NOMO-1 (cell line): ENCODE results near the gene POU6F1.
A peak's percentile ranks its signal among the peaks of the same experiment; 100 is the strongest.
"Not testable (repeated sequence)": the region's sequence is repeated elsewhere in the genome, so short reads cannot be mapped to it uniquely, and the experiment has no call there.

Source experiments
- DNase-seq, 2 experiments: peaks; one replicate each; lab custom pipeline; 2025; ENCODE audit not compliant: unreplicated experiment in 2 of 2; lab: John Stamatoyannopoulos, UW

Gene POU6F1, protein sequence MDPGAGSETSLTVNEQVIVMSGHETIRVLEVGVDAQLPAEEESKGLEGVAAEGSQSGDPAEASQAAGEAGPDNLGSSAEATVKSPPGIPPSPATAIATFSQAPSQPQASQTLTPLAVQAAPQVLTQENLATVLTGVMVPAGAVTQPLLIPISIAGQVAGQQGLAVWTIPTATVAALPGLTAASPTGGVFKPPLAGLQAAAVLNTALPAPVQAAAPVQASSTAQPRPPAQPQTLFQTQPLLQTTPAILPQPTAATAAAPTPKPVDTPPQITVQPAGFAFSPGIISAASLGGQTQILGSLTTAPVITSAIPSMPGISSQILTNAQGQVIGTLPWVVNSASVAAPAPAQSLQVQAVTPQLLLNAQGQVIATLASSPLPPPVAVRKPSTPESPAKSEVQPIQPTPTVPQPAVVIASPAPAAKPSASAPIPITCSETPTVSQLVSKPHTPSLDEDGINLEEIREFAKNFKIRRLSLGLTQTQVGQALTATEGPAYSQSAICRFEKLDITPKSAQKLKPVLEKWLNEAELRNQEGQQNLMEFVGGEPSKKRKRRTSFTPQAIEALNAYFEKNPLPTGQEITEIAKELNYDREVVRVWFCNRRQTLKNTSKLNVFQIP

DNA sequence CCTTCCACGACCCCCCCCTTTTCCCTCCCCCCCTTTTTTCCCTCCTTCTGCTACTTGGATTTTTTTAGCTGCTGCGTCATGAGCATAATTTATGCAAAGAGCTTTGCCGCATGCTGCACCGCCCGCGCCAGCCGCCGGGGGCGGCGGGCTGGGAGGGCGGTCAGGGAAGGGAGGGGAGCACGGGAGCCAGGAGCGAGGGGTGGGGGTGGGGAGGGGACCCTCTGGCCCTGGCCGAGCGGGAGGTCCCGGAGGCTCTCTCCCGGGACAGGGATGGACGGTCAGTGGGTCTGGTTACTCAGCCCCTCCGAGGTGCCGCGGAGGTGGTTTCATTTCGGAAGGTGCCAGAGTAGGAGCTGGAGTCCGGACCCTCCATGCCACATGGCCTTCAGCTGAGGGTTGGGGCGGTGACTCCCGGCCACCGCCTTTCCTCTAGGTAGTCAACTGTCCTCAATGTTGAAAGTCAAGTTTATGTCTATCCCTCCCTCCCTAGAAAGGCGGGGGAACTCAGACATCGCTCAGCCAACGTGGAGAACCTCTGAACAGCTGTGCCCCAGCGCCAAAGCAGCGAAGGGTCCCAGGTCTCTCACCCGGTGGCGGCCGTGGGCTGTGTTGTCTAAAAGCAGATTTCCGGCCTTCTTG lies at the start of gene POU6F1:
Gene POU6F1, minus strand, starts transcription at position 95 of the 639 bp plus-strand sequence. CDS start 11,226 bp downstream, outside the sequence.
- peak; percentile 63 to 83 for DNase-seq

DNA sequence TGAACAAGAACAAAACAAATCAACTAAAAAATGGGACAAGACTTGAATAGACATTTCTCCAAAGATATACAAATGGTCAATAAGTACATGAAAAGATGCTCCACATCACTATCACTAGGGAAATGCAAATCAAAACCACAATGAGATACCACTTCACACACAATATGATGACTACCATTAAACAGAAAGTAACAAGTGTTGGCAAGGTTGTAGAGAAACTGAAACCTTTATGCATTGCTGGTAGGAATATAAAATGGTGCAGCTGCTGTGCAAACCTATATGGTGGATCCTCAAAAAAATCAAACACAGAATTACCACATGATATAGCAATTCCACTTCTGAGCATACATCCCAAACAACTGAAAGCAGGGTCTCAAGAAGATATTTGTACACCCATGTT lies 47.2 kb upstream of the POU6F1 start:
- no peak for DNase-seq

DNA sequence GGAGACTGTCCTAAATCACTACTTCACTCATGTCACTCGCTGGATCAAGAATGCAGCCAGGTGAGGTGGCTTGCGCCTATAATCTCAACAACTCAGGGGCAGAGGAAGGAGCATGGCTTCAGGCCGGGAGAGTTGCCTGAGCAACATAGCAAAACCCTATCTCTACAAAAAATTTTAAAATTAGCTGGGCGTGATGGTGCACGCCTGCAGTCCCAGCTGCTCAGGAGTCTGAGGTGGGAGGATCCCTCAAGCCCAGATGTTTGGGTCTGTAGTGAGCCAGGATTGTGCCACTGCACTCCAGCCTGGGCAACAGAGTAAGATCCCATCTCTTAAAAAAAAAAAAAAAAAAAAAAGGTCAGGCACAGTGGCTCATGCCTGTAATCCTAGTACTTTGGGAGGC lies 46.4 kb upstream of the POU6F1 start:
- DNase-seq = no peak

DNA sequence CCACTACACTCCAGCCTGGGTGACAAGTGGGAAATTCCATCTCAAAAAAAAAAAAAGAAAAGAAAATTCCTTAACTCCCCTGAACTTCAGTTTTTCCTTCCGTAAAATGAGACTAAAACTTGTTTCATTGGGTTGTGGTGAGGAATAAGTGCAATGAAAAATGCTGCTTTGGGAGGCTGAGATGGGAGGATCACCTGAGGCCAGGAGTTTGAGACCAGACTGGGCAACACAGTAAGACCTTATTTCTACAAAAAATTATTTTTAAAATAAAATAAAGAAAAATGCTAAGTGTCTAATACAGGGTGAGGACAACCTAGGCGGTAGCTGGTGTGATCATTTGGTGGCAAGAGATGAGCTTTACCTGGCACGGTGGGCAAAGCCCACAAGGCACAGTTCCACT lies 45.5 kb upstream of the POU6F1 start:
- no peak for DNase-seq

DNA sequence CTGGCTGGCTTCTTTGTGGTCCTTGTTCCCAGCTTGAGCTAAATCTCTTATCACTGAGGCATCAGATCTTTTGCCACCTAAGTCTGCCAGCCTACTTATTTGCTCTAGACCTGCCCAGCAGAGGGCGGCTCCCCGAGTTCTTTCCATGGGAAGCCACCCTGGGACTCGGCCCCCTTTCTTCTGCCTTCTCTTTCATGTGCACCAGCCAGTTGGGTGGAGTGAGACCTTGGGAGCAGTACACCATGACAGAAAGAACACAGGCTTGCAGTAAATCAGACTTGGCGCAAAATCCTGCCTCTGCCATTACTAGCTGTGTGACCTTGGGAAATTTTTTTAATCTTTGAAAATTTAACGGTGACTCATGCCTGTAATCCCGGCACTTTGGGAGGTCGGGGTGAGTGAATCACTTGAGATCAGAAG lies 44.9 kb upstream of the POU6F1 start:
- DNase-seq = peak in 1 of 2 experiments; percentile 44

DNA sequence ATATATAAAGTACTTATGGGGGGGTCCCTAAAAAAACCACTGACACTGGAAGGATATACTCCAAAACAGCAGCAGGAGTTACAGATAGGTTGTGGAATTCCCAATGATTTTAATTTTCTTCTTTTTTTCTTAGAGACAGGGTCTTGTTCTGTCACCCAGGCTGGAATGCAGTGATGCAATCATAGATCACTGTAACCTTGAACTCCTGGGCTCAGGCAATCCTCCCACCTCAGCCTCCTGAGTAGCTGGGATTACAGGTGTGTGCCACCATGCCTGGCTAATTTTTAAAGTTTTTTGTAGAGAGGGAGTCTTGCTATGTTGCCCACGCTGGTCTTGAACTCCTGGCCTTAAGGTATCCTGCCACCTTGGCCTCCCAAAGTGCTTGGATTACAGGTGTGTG lies 41.7 kb upstream of the POU6F1 start:
- DNase-seq = not testable (repeated sequence)

DNA sequence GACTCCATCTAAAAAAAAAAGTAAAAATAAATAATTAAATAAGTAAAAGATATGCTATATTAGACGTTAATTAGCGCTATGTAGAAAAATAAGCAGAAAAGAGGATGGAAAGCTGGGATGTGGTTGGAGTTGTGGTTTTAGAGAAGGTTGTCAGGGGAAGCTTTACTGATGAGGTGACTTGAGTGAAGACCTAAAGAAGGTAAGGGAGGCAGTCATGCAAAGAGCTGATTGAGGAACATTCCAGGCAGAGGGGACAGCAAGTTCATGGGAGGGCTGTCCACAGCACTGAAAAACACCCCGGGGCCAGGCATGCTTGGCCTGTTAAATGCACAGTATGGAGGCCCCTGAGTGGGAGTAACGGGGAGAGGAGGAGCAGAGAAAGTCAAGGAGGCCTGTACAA lies 36.7 kb upstream of the POU6F1 start:
- DNase-seq = no peak

DNA sequence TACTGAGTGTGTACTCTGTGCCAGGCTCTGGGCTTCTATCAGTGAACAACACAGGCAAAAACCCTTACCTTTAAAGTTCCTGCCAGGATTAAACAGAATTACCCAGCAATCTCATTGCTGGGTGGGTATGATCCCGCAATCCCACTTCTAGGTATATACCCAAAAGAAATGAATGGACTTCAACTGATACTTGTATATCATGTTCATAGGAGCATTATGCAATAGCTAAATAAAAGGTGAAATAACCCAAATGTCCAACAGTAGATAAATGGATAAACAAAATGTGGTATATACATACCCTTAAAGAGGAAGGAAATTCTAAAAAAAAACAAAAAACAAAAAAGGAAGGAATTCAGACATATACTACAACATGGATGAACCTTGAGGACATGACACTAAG lies 35.4 kb upstream of the POU6F1 start:
- no peak for DNase-seq

DNA sequence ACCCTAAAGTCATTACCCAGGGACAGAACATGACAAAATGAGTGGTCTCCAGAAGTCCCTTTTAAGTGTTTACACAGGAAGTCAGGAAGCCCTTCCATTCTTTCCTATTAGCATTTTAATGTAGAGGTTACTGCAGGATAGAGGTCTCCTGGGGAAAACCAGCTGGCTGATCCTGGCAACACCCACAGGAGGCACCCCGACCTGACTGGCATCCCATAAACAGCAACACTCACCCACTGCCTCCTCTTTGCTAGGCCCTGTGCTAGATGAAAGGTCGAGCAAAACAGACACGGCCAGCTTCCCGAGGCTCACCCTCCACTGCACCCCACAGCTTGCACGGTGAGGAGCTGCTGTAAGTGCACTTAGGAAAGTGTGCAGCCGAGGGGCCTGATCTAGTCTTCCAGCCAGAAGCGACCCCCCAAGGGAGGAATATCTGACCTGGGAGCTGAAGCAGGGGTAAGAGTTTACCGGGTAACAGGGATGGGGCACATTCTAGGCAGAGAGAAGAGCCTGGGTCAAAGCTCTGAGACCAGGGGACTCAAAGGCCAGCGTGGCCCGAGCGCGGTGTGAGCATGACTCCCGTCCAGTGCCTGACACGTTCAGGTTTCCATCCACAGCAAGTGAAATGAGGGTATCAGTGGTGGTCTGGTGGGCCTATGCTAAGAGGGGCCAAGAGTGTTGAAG lies 29.8 kb upstream of the POU6F1 start:
- DNase-seq = no peak

DNA sequence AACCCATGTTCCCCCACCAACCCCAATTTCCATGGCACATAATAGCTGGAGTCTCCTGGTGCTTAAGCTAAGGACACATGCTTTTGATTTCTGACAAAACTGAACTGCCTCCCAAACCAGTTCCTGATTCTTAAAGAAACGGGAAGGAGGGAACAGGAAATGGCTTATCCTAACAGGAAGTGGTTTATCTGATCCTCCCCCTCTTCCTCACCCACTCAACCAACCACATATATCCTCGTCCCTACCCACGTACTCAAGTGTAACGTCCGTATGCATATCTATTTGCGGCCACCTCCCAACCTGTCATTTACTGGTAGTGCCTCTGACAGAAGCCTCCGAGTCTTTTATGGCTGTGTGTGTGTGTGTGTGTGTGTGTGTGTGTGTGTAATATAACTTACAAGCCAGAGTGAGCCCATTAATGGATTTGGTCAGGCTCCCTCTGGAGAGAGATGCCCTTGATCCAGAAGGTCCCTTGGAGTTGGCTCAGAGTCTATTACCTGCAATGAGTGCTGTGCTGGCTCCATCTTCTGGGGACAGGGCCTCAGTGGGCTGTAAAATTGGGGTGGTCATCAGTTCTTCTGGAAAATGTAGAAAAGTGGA lies 28.5 kb upstream of the POU6F1 start:
- DNase-seq = peak; percentile 86 to 92

DNA sequence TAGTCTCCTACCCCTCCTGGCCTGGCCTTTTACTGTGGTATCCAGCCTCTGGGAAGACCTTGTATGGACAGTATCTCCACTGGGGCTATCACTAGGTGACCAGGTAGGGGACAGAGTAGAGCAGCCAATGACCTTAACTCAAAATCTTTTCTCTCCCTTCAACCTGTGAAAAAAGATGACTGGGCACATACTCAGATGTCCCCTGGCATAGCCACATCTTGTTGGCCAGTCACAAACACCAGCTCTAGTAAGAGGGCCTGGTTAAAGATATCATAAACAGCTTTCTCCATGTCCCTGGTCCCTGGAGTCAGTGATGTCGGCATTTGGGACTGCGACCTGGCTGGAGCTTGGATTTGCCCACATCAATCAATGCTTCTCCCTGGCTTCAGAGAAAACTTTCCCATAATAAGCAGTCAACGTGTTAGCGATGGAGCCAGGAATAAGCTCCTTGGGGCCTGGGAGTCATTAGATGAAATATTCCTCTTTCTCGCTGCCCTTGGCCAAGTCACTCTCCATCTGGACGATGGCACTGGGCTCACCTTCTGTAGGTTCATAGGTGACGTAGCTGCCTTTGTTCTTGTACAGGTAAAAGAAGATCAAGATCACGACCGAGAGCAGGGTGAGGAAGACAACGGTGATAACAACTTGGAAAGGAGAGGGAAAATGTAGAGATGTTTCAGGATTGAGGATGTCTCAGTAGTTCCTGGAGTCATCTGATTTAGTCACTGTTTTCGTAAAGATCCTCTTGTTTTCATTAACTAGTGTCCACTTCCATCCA lies 27.8 kb upstream of the POU6F1 start:
- DNase-seq = no peak

DNA sequence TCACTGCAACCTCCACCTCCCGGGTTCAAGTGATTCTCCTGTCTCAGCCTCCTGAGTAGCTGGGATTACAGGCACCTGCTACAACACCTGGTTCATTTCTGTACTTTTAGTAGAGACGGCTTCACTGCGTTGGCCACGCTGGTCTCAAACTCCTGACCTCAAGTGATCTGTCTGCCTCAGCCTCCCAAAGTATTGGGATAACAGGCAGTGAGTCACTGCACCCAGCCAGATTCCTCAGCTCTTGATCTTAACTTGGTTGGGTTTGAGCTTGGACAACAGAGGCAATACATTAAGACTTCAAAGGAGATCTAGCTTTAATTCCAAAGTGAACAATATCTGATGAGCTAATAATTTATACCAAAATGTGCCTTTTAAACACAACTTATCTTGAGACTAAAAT lies 26.4 kb upstream of the POU6F1 start:
- DNase-seq = no peak

DNA sequence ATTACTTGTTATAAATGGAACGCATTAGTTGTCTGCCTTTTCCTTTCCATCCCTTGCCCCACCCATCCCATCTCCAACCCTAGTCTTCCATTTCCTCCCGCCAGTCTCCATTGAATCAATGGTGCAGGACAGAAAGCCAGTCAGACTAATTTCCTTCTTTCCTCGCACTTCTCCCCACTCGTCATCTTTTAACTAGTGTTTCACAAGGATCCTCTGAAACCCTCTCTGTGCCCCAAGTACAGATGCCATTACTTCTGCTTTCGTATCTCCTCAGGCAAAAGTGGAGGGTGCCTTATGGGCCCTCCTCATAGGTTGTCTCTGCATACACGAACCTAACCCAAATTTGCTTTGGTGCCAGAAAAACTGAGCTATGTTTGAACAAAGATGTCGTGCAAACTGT lies 25.0 kb upstream of the POU6F1 start:
- DNase-seq = peak; percentile 87 to 95

DNA sequence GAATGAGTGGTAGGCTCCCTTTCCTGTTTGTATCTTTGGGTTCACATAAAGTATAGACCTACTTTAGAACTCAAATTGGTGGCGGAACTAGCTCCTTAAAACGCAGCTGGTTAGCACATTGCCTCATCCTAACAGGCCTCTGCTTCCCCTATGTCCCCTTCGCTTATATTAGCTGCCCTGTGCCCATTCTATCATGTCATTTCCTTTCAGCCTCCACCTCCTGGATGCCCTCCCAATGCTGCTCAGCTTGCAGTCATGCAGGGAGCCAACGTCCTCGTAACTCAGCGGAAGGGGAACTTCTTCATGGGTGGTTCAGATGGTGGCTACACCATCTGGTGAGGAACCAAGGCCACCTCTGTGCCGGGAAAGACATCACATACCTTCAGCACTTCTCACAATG lies 24.3 kb upstream of the POU6F1 start:
- peak; percentile 89 to 94 for DNase-seq

DNA sequence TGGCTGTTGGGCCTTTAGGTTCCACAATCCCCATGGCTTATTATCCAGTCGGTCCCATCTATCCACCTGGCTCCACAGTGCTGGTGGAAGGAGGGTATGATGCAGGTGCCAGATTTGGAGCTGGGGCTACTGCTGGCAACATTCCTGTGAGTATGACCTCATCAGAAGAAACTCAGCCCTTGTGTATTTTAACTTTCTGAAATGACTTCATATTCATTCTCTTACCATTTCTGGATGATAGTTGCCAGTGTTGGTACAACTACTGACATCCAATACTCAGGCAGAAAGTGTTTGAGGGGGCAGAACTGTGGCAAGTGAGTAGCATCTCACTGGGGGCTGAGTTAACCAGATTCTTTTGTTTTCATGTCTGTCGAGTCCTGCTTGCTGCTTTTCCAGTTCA lies 23.1 kb upstream of the POU6F1 start:
- DNase-seq = no peak

DNA sequence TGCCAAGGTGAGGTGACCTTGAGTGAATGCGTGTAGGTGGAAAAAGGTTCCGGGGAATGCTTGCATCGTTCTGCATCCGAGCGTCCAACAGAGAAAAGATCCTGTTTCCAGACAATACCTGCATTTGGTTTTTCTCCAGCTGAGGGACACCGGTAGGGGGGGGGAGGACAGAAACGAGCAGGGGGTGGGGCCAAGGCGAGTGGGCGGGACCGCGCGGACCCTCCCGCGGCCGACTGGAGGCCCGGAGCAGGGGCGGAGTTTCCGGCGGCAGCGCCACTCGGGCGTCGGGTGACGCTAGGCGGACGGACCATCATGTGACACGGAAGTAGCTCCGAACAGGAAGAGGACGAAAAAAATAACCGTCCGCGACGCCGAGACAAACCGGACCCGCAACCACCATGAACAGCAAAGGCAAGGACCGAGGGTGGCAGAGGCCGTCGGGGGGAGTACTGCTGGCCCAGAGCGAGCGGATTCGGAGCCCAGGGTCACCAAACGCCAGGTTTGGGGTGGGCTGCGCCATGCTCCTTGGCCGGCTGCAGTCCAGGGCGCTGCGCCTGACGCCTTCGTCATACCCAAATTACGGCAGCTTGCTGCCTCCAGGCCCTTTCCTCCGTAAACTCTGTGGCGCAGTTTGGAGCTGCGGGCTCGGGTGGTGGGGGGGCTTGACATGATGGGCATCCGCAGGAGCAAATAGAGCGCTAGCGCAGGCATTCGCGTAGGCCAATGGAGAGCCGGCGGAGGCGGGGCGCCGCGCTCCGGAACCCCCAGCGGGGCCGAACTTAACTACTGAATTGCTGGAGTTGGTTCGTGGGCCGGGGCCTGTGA lies 20.9 kb upstream of the POU6F1 start, which contains the start of gene DAZAP2:
Gene DAZAP2, plus strand, starts transcription at position 317 of the 825 bp plus-strand sequence. Its CDS starts 82 bp downstream, at position 399.
- DNase-seq = peak; percentile 90 to 93

DNA sequence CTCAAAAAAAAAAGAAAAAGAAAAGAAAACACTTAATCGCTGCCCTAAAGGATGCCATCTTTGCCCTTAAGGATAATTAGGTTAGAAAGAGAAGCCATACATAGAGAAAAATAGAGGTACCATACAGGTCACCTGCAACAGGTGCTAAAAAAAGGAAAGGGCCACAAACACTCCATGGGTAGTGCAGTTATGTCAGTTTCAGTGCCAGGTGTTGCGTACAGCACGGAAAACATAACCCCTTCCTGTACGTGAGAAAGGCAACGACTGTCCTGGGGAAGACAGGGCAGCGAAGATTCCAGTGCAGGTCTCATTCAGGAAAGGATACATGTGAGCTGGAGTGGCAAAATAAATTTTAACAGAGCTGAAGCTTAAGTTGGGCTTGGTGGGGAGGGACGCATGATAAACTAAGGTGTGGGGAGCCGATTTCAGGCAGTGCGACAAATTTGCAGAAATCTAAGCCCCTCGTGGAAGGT lies 20.2 kb upstream of the POU6F1 start:
- no peak for DNase-seq

DNA sequence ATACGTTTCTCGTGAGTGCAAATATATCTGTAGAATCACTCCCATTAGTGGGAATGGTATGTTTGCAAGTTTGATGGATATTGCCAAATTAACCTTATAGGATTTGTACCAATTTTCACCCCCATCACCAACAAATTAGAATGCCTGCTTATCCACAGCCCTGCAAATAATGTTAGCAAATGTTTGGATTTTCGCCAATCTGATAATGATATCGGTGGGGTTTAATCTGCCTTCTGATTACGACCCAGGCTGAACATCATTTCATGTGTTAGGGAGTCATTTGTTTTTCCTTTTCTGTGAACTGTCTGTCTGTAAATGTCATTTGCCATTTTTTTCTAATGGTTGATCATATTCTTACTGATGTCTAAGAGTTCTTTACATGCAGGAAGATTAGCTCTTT lies 16.7 kb upstream of the POU6F1 start:
- no peak for DNase-seq

DNA sequence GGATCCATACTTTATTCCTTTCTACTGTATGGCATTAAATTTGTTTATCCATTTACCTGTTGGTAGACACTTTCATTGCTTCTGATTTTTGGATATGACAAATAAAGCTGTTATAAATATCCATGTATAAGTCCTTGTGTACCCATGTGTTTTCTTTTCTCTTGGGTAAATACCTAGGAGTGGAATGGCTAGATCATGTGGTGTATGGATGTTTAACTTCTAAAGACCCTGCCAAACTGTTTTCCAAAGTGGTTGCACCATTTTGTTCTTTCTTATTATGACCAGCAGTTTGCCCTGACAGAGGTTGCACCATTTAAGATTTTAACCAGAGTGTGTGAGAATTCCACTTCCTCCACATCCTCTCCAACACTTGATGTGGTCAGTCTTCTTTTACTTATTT lies 14.8 kb upstream of the POU6F1 start:
- DNase-seq = no peak
